Esophagus (tissue), 2 donors: ENCODE results near the gene VPS35L. TPM values are rescaled to one million over a fixed set of nuclear protein-coding genes. Genes with fewer than 3 reads are reported as not detected.
A peak's percentile ranks its signal among the peaks of the same experiment; 100 is the strongest.

Experiments
- H3K27ac ChIP-seq, 2 donors: one replicate each; pipeline ENCODE4 v1.5.1; 2013; ENCODE audit warnings: low read depth in 2 of 2, mild to moderate bottlenecking in 2 of 2, inconsistent platforms in 1 of 2, low read length in 1 of 2, moderate library complexity in 1 of 2
- H3K27me3 ChIP-seq, 2 donors: one replicate each; pipeline ENCODE4 v1.6.1; 2013; ENCODE audit warnings: low read length in 2 of 2, control low read depth in 1 of 2, mild to moderate bottlenecking in 1 of 2; ENCODE audit not compliant: insufficient read depth in 2 of 2, control insufficient read depth in 1 of 2
- H3K36me3 ChIP-seq, 2 donors: one replicate each; pipeline ENCODE4 v1.6.1; 2013; ENCODE audit warnings: low read length in 1 of 2; ENCODE audit not compliant: control insufficient read depth in 2 of 2, insufficient read depth in 2 of 2
- H3K4me1 ChIP-seq, 2 donors: one replicate each; pipeline ENCODE4 v1.6.1; 2013; ENCODE audit warnings: low read length in 1 of 2; ENCODE audit not compliant: control insufficient read depth in 2 of 2, insufficient read depth in 2 of 2
- H3K4me3 ChIP-seq, 2 donors: one replicate each; pipeline ENCODE4 v1.5.1; 2013; ENCODE audit warnings: low read length in 2 of 2, mild to moderate bottlenecking in 2 of 2, low read depth in 1 of 2, moderate library complexity in 1 of 2
- H3K9me3 ChIP-seq, 2 donors: one replicate each; pipeline ENCODE4 v1.6.1; 2013; ENCODE audit warnings: mild to moderate bottlenecking in 2 of 2, low read depth in 1 of 2, low read length in 1 of 2, moderate library complexity in 1 of 2; ENCODE audit not compliant: control insufficient read depth in 2 of 2, insufficient read depth in 1 of 2
- WGBS, 2 donors: extraction: QIAGEN DNeasy Blood & Tissue Kit; methylation state at CpG; one replicate each; pipeline ENCODE4 v1.1.7; 2013; 5-methylcytosine and 5-hydroxymethylcytosine counted together
- polyA plus RNA-seq, 2 donors: library from polyadenylated mRNA; stranded (reverse); fragments of 200-250 nt; gene quantifications; one replicate each; pipeline ENCODE4 v1.2.3, GENCODE V29; 2013
- donor health status: healthy with polysubstance abuse.
- donor health status: Bipolar disorder and iron deficiency.

VPS35L gene
- polyA plus RNA-seq, 2 donors: 21.3 to 25.3 TPM

GRCh38 chr16:19691161-19691711 is 135.7 kb downstream of the VPS35L start:
- Histone ChIP-seq H3K9me3 (no peaks in the 10 kb centered on the region), H3K4me3 (no peak overlapping the region), H3K4me1 (peaks cover 4 to 5% of the 10 kb centered on the region in 2 donors), H3K27ac (no peak overlapping the region), H3K36me3 (peaks cover 0 to 16% of the 10 kb centered on the region in 2 donors), H3K27me3 (no peaks in the 10 kb centered on the region)
- WGBS, 2 donors: 75 to 82% methylated on average over 14 of the region's 14 CpGs

GRCh38 chr16:19694989-19695388 is 139.5 kb downstream of the VPS35L start:
- Histone ChIP-seq H3K36me3 (peaks cover 2 to 9% of the 10 kb centered on the region in 2 donors), H3K27ac (no peak overlapping the region), H3K4me3 (no peak overlapping the region), H3K27me3 (no peaks in the 10 kb centered on the region), H3K4me1 (peaks cover 13 to 26% of the 10 kb centered on the region in 2 donors), H3K9me3 (no peaks in the 10 kb centered on the region)
- 93% methylated on average over 8 of the region's 8 CpGs for WGBS, 2 donors

GRCh38 chr16:19696328-19696727 is 140.8 kb downstream of the VPS35L start:
- no peaks in the 10 kb centered on the region for H3K9me3 ChIP-seq
- peaks cover 13 to 22% of the 10 kb centered on the region in 2 donors for H3K4me1 ChIP-seq
- H3K27ac ChIP-seq: peak overlapping the region; percentile 30 to 75
- H3K4me3 ChIP-seq: no peak overlapping the region
- 10 to 11% methylated on average over 10 of the region's 10 CpGs for WGBS, 2 donors
- H3K27me3 ChIP-seq: no peaks in the 10 kb centered on the region
- H3K36me3 ChIP-seq: peaks cover 2 to 5% of the 10 kb centered on the region in 2 donors

GRCh38 chr16:19696961-19697360 is 141.5 kb downstream of the VPS35L start:
- Histone ChIP-seq H3K27ac (peak overlapping the region; percentile 30 to 64), H3K36me3 (peaks cover 2 to 5% of the 10 kb centered on the region in 2 donors), H3K27me3 (no peaks in the 10 kb centered on the region), H3K9me3 (no peaks in the 10 kb centered on the region), H3K4me3 (no peak overlapping the region), H3K4me1 (peaks cover 13 to 22% of the 10 kb centered on the region in 2 donors)
- WGBS, 2 donors: 55 to 71% methylated on average over 15 of the region's 15 CpGs

- peaks cover 2 to 10% of the 10 kb centered on the region in 2 donors for H3K36me3 ChIP-seq
- WGBS, 2 donors: 62 to 80% methylated on average over 8 of the region's 8 CpGs
- H3K4me1 ChIP-seq: peaks cover 13 to 22% of the 10 kb centered on the region in 2 donors
- peak overlapping the region in 1 of 2 donors; percentile 18 for H3K27ac ChIP-seq
- no peaks in the 10 kb centered on the region for H3K9me3 ChIP-seq
- H3K27me3 ChIP-seq: no peaks in the 10 kb centered on the region
- no peak overlapping the region for H3K4me3 ChIP-seq
These were observed 142.3 kb downstream of the VPS35L start for GRCh38 chr16:19697756-19698318.

- no peaks in the 10 kb centered on the region for H3K9me3 ChIP-seq
- no peaks in the 10 kb centered on the region for H3K27me3 ChIP-seq
- H3K27ac ChIP-seq: peak overlapping the region in 1 of 2 donors; percentile 54
- peaks cover 13 to 22% of the 10 kb centered on the region in 2 donors for H3K4me1 ChIP-seq
- no peak overlapping the region for H3K4me3 ChIP-seq
- 72% methylated on average over 19 of the region's 19 CpGs for WGBS, 2 donors
- H3K36me3 ChIP-seq: peaks cover 2 to 15% of the 10 kb centered on the region in 2 donors
These were observed 143.3 kb downstream of the VPS35L start for GRCh38 chr16:19698480-19699465.

- H3K27ac ChIP-seq: peak overlapping the region in 1 of 2 donors; percentile 54
- WGBS, 2 donors: 94 to 97% methylated on average over 8 of the region's 8 CpGs
- H3K4me3 ChIP-seq: peak overlapping the region in 1 of 2 donors; percentile 15
- no peaks in the 10 kb centered on the region for H3K9me3 ChIP-seq
- H3K4me1 ChIP-seq: peaks cover 13 to 22% of the 10 kb centered on the region in 2 donors
- H3K36me3 ChIP-seq: peaks cover 2 to 17% of the 10 kb centered on the region in 2 donors
- H3K27me3 ChIP-seq: no peaks in the 10 kb centered on the region
These were observed 144.0 kb downstream of the VPS35L start for GRCh38 chr16:19699472-19699871.

- H3K4me3 ChIP-seq: no peak overlapping the region
- peaks cover 13 to 25% of the 10 kb centered on the region in 2 donors for H3K4me1 ChIP-seq
- H3K27me3 ChIP-seq: no peaks in the 10 kb centered on the region
- 25 to 35% methylated on average over 6 of the region's 6 CpGs for WGBS, 2 donors
- peak overlapping the region in 1 of 2 donors; percentile 60 for H3K27ac ChIP-seq
- no peaks in the 10 kb centered on the region for H3K9me3 ChIP-seq
- H3K36me3 ChIP-seq: peaks cover 2 to 20% of the 10 kb centered on the region in 2 donors
These were observed 144.8 kb downstream of the VPS35L start for GRCh38 chr16:19700319-19700781.

GRCh38 chr16:19701091-19701490 is 145.6 kb downstream of the VPS35L start:
- H3K27ac ChIP-seq: peak overlapping the region in 1 of 2 donors; percentile 60
- no peaks in the 10 kb centered on the region for H3K9me3 ChIP-seq
- H3K4me3 ChIP-seq: no peak overlapping the region
- WGBS, 2 donors: 53 to 68% methylated on average over 3 of the region's 3 CpGs
- H3K27me3 ChIP-seq: no peaks in the 10 kb centered on the region
- H3K36me3 ChIP-seq: peaks cover 2 to 23% of the 10 kb centered on the region in 2 donors
- peaks cover 12 to 25% of the 10 kb centered on the region in 2 donors for H3K4me1 ChIP-seq
